HepG2 (cell line): ENCODE results near the gene CADM1. TPM values are rescaled to one million over a fixed set of nuclear protein-coding genes. Genes with fewer than 3 reads are reported as not detected.

Experiments
- ATAC-seq: fragments of 200-7000 bp; cut with Tn5 transposase; 3 replicates; pipeline ENCODE4 v1.9.1; 2020; ENCODE audit warnings: mild to moderate bottlenecking, moderate library complexity
- BruUV-seq: library from RNA; stranded (reverse); fragments of 400-500 nt; replicated peaks from 2 replicates; lab custom pipeline; 2021; lab: Mats Ljungman, UMichigan
- CTCF ChIA-PET: fragments of 300-600 bp; formaldehyde crosslinking; extraction: SDS; loops from one replicate; lab custom pipeline; 2021; ENCODE audit warnings: low total read pairs, inconsistent platforms, low intra/inter-chr PET ratio; lab: Yijun Ruan, JAX
- POLR2A ChIA-PET: fragments of 350-600 bp; sonication (Branson Sonifier 250); formaldehyde crosslinking; loops from one replicate; lab custom pipeline; 2020; ENCODE audit warnings: antibody characterized with exemption, inconsistent platforms; lab: Yijun Ruan, JAX
- DNase-seq: peaks from one replicate; pipeline ENCODE4 v3.0.0-alpha.2; 2015; ENCODE audit warnings: low spot score
- FAIRE-seq: peaks from 3 replicates; lab custom pipeline; 2011; peaks lifted over from hg19 to GRCh38; lab: Jason Lieb, UNC
- H2AFZ ChIP-seq: one replicate; pipeline ENCODE4 v1.6.1; 2011; ENCODE audit warnings: low read length, inconsistent platforms
- H3K27ac ChIP-seq: fragments of 300-600 bp; 3 replicates; pipeline ENCODE4 v1.8.0; 2011; ENCODE audit warnings: mixed run types, mild to moderate bottlenecking, mixed read lengths, low read length, inconsistent platforms; ENCODE audit not compliant: insufficient read depth; ENCODE audit errors: extremely low read length
- H3K27me3 ChIP-seq, 2 experiments: fragments of 200-600 bp in 1 of 2; 2 replicates in 1 of 2; 3 replicates in 1 of 2; pipeline versions ENCODE4 v1.6.0 to v1.8.0; 2011; ENCODE audit warnings: low read length in 2 of 2, mild to moderate bottlenecking in 2 of 2, moderate library complexity in 2 of 2, inconsistent platforms in 1 of 2; ENCODE audit not compliant: insufficient read depth in 2 of 2, control insufficient read depth in 1 of 2
- H3K36me3 ChIP-seq, 2 experiments: fragments of 200-600 bp in 1 of 2; replicated peaks in 1 of 2; 2 replicates in 1 of 2; 3 replicates in 1 of 2; pipeline versions ENCODE4 v1.5.1 to v1.8.0; 2011; ENCODE audit warnings: low read length in 2 of 2, inconsistent platforms in 1 of 2; ENCODE audit not compliant: insufficient read depth in 2 of 2, control insufficient read depth in 1 of 2
- H3K4me1 ChIP-seq: 2 replicates; pipeline ENCODE4 v1.5.1; 2012; ENCODE audit warnings: low read length, inconsistent platforms; ENCODE audit not compliant: insufficient read depth
- H3K4me2 ChIP-seq: 2 replicates; pipeline ENCODE4 v1.6.0; 2011; ENCODE audit warnings: low read depth, low read length, inconsistent platforms
- H3K4me3 ChIP-seq, 3 experiments: fragments of 200-600 bp in 1 of 3; sonication (generic), shearing (Covaris generic) in 1 of 3; replicated peaks in 1 of 3; 2 replicates each; pipeline ENCODE4 v1.5.1; 2011 to 2016; ENCODE audit warnings: low read length in 3 of 3, inconsistent platforms in 2 of 3, low read depth in 2 of 3, mild to moderate bottlenecking in 2 of 3, control low read depth in 1 of 3, mixed read lengths in 1 of 3; ENCODE audit not compliant: insufficient read depth in 1 of 3
- H3K79me2 ChIP-seq: one replicate; pipeline ENCODE4 v1.6.1; 2011; ENCODE audit warnings: low read length, inconsistent platforms; ENCODE audit not compliant: insufficient read depth
- H3K9ac ChIP-seq: 2 replicates; pipeline ENCODE4 v1.6.0; 2011; ENCODE audit warnings: mild to moderate bottlenecking, low read depth, low read length, inconsistent platforms; ENCODE audit not compliant: insufficient read depth
- H3K9me3 ChIP-seq: 2 replicates; pipeline ENCODE4 v1.5.1; 2012; ENCODE audit warnings: mild to moderate bottlenecking, low read length
- H4K20me1 ChIP-seq: 2 replicates; pipeline ENCODE4 v1.6.0; 2011; ENCODE audit warnings: inconsistent platforms, mild to moderate bottlenecking, low read length, moderate library complexity; ENCODE audit not compliant: insufficient read depth
- ELF3 ChIP-seq: IDR thresholded peaks from 2 replicates; pipeline ENCODE4 v1.6.1; 2016; ENCODE audit warnings: missing genetic modification reagents, missing compliant biosample characterization
- HNF4A ChIP-seq: sonication (generic); formaldehyde crosslinking; IDR thresholded peaks from 2 replicates; pipeline ENCODE4 v1.4.0; 2020; ENCODE audit warnings: missing genetic modification reagents
- MAFK ChIP-seq, 2 experiments: IDR thresholded peaks in 1 of 2; conservative IDR thresholded peaks in 1 of 2; 2 replicates each; pipeline ENCODE4 v1.6.1; 2011; ENCODE audit warnings: improper control_type of control experiment in 2 of 2, low read length in 2 of 2
- PHF21A ChIP-seq: sonication (generic); formaldehyde crosslinking; IDR thresholded peaks from 2 replicates; pipeline ENCODE4 v1.5.0; 2020; ENCODE audit warnings: mild to moderate bottlenecking, missing genetic modification reagents
- ZBTB7A ChIP-seq: sonication (generic); formaldehyde crosslinking; IDR thresholded peaks from 2 replicates; pipeline ENCODE4 v1.8.0; 2022; ENCODE audit warnings: mild to moderate bottlenecking, missing genetic modification reagents
- ZMYM4 ChIP-seq: sonication (generic); formaldehyde crosslinking; IDR thresholded peaks from 2 replicates; pipeline ENCODE4 v1.8.1; 2023; ENCODE audit warnings: mild to moderate bottlenecking, missing genetic modification reagents
- ZNF205 ChIP-seq: IDR thresholded peaks from 2 replicates; pipeline ENCODE4 v1.6.1; 2018; ENCODE audit warnings: missing biosample characterization, missing genetic modification reagents
- ZNF564 ChIP-seq: sonication (generic); formaldehyde crosslinking; IDR thresholded peaks from 2 replicates; pipeline ENCODE4 v1.8.1; 2023; ENCODE audit warnings: mild to moderate bottlenecking, missing genetic modification reagents
- ZNF605 ChIP-seq: sonication (generic); formaldehyde crosslinking; IDR thresholded peaks from 2 replicates; pipeline ENCODE4 v1.8.0; 2022; ENCODE audit warnings: mild to moderate bottlenecking, missing genetic modification reagents
- ZNF737 ChIP-seq: sonication (generic); formaldehyde crosslinking; IDR thresholded peaks from 2 replicates; pipeline ENCODE4 v1.5.0; 2020; ENCODE audit warnings: missing genetic modification reagents, mild to moderate bottlenecking, borderline replicate concordance
- ZNF75D ChIP-seq: sonication (generic); formaldehyde crosslinking; IDR thresholded peaks from 2 replicates; pipeline ENCODE4 v1.8.1; 2023; ENCODE audit warnings: missing genetic modification reagents, mild to moderate bottlenecking, borderline replicate concordance
- ZNF776 ChIP-seq: sonication (generic); formaldehyde crosslinking; IDR thresholded peaks from 2 replicates; pipeline ENCODE4 v1.4.0; 2020; ENCODE audit warnings: mild to moderate bottlenecking, missing genetic modification reagents
- WGBS: methylation state at CpG from one replicate; pipeline ENCODE4 v1.1.6; 2017; ENCODE audit warnings: low lambda C conversion rate; 5-methylcytosine and 5-hydroxymethylcytosine counted together
- in situ Hi-C: cut with HindIII; loops from 2 replicates; pipeline ENCODE4 v1.10.0; 2017; ENCODE audit warnings: low pct_unique_long_range_greater_than_20kb; ENCODE audit not compliant: extremely low pct_ligation_motif_present
- intact Hi-C: fragments of 100-400 bp; cut with micrococcal nuclease; formaldehyde crosslinking; loops from one replicate; pipeline ENCODE4 v1.10.0; 2022; ENCODE audit not compliant: unreplicated experiment
- polyA plus RNA-seq, 8 experiments: library from polyadenylated mRNA; depleted of rRNA in 3 of 8; stranded (reverse) in 7 of 8; unstranded in 1 of 8; fragments of >200 nt; fragmentation: Illumina TruSeq in 4 of 8; extraction: Trizol in 4 of 8; gene quantifications; 2 replicates each; pipeline versions ENCODE4 v1.2.1 to v1.2.3, GENCODE V29; 2011 to 2016; ENCODE audit warnings: low read depth in 4 of 8, missing spikeins in 1 of 8, mixed read lengths in 1 of 8; ENCODE audit not compliant: insufficient read depth in 1 of 8
- total RNA-seq, 5 experiments: library from RNA; depleted of rRNA; stranded (reverse); fragments of >200 nt; fragmentation: Illumina TruSeq; extraction: Trizol; gene quantifications; 2 replicates each; pipeline ENCODE4 v1.2.3, GENCODE V29; 2016; ENCODE audit warnings: low read depth in 1 of 5
- TF ChIP-seq, protein P1 (sequence below): sonication (generic); formaldehyde crosslinking; IDR thresholded peaks from 2 replicates; pipeline ENCODE4 v1.4.0; 2020; ENCODE audit warnings: missing genetic modification reagents, mild to moderate bottlenecking, borderline replicate concordance
- TF ChIP-seq, protein P2 (sequence below): sonication (generic); formaldehyde crosslinking; IDR thresholded peaks from 2 replicates; pipeline ENCODE4 v1.8.0; 2022; ENCODE audit warnings: missing genetic modification reagents, mild to moderate bottlenecking, moderate library complexity, borderline replicate concordance
- TF ChIP-seq, protein P3 (sequence below): sonication (generic); formaldehyde crosslinking; IDR thresholded peaks from 2 replicates; pipeline ENCODE4 v1.8.1; 2023; ENCODE audit warnings: missing genetic modification reagents, inconsistent platforms, borderline replicate concordance
- TF ChIP-seq, protein P4 (sequence below), 2 experiments: IDR thresholded peaks; 2 replicates each; pipeline ENCODE4 v1.6.1; 2011 to 2012; ENCODE audit warnings: low read length in 2 of 2, borderline replicate concordance in 1 of 2, low read depth in 1 of 2, mild to moderate bottlenecking in 1 of 2, moderate library complexity in 1 of 2

The CADM1 gene
- total and polyA plus RNA-seq, 2 of the 13 experiments (the other 11 are each of a cell fraction or from before 2014, with no cell fraction given) = 71.3 to 122 TPM

DNA sequence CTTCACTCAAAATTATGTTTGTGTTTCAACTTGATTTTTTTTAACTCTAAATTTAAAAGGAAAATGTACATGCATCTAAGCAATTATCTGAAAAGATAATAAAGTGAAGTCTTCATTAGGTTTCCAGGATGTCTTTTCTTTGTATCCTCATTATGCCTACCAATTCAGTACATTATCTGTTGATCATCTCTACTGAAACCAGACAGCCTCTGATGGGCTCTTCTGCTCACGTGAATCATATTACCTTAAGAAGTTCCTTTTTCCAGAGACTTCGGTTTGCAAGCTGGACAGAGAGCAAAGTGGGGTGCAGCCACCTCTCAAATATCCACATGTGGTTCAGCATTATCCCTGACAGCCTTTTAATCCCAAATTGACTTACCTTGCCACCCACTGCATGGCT is 158.4 kb downstream of the CADM1 start:
- Histone ChIP-seq H3K4me3 (no peak overlapping the region), H3K9me3 (no peaks in the 10 kb centered on the region), H3K79me2 (no peaks in the 10 kb centered on the region), H3K9ac (no peak overlapping the region), H3K4me1 (peaks cover 19% of the 10 kb centered on the region), H2AFZ (no peak overlapping the region), H3K27ac (no peak overlapping the region), H3K4me2 (no peak overlapping the region), H4K20me1 (no peaks in the 10 kb centered on the region), H3K27me3 (no peaks in the 10 kb centered on the region), H3K36me3 (peaks cover 0 to 9% of the 10 kb centered on the region in 2 experiments; a peak in 2 of 5 replicates)
- ChIA-PET POLR2A (no interaction called here), CTCF (no interaction called here)
- intact Hi-C loops (no loop called here), in situ Hi-C loops (no loop called here)
- ATAC-seq (no peak), DNase-seq (no peak), FAIRE-seq (no peak)
- WGBS = 93% methylated on average over 2 of the region's 2 CpGs
- no TSS peak for BruUV-seq
- TF ChIP-seq ZNF776 (CRISPR knock-in tag) (no peak), ZNF564 (CRISPR knock-in tag) (no peak), ZNF605 (no peak), PHF21A (CRISPR knock-in tag) (no peak), ELF3 (CRISPR knock-in tag) (no peak), ZNF205 (CRISPR knock-in tag) (no peak), HNF4A (CRISPR knock-in tag) (no peak), ZNF75D (CRISPR knock-in tag) (no peak), MAFK (conservative IDR thresholded peaks at IDR 0.05 in 1 of 2, IDR thresholded peaks at IDR 0.05 in 1 of 2; ENCODE audit: low read length in 2 of 2) (no peak), ZNF737 (no peak), ZMYM4 (CRISPR knock-in tag) (no peak), ZBTB7A (CRISPR knock-in tag) (no peak)
- TF ChIP-seq, protein P1, sequence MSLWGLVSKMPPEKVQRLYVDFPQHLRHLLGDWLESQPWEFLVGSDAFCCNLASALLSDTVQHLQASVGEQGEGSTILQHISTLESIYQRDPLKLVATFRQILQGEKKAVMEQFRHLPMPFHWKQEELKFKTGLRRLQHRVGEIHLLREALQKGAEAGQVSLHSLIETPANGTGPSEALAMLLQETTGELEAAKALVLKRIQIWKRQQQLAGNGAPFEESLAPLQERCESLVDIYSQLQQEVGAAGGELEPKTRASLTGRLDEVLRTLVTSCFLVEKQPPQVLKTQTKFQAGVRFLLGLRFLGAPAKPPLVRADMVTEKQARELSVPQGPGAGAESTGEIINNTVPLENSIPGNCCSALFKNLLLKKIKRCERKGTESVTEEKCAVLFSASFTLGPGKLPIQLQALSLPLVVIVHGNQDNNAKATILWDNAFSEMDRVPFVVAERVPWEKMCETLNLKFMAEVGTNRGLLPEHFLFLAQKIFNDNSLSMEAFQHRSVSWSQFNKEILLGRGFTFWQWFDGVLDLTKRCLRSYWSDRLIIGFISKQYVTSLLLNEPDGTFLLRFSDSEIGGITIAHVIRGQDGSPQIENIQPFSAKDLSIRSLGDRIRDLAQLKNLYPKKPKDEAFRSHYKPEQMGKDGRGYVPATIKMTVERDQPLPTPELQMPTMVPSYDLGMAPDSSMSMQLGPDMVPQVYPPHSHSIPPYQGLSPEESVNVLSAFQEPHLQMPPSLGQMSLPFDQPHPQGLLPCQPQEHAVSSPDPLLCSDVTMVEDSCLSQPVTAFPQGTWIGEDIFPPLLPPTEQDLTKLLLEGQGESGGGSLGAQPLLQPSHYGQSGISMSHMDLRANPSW = no peak
- TF ChIP-seq, protein P2, sequence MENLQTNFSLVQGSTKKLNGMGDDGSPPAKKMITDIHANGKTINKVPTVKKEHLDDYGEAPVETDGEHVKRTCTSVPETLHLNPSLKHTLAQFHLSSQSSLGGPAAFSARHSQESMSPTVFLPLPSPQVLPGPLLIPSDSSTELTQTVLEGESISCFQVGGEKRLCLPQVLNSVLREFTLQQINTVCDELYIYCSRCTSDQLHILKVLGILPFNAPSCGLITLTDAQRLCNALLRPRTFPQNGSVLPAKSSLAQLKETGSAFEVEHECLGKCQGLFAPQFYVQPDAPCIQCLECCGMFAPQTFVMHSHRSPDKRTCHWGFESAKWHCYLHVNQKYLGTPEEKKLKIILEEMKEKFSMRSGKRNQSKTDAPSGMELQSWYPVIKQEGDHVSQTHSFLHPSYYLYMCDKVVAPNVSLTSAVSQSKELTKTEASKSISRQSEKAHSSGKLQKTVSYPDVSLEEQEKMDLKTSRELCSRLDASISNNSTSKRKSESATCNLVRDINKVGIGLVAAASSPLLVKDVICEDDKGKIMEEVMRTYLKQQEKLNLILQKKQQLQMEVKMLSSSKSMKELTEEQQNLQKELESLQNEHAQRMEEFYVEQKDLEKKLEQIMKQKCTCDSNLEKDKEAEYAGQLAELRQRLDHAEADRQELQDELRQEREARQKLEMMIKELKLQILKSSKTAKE (CRISPR knock-in tag) = no peak
- TF ChIP-seq, protein P3, sequence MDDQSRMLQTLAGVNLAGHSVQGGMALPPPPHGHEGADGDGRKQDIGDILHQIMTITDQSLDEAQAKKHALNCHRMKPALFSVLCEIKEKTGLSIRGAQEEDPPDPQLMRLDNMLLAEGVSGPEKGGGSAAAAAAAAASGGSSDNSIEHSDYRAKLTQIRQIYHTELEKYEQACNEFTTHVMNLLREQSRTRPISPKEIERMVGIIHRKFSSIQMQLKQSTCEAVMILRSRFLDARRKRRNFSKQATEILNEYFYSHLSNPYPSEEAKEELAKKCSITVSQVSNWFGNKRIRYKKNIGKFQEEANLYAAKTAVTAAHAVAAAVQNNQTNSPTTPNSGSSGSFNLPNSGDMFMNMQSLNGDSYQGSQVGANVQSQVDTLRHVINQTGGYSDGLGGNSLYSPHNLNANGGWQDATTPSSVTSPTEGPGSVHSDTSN (CRISPR knock-in tag) = no peak
- TF ChIP-seq, protein P4, sequence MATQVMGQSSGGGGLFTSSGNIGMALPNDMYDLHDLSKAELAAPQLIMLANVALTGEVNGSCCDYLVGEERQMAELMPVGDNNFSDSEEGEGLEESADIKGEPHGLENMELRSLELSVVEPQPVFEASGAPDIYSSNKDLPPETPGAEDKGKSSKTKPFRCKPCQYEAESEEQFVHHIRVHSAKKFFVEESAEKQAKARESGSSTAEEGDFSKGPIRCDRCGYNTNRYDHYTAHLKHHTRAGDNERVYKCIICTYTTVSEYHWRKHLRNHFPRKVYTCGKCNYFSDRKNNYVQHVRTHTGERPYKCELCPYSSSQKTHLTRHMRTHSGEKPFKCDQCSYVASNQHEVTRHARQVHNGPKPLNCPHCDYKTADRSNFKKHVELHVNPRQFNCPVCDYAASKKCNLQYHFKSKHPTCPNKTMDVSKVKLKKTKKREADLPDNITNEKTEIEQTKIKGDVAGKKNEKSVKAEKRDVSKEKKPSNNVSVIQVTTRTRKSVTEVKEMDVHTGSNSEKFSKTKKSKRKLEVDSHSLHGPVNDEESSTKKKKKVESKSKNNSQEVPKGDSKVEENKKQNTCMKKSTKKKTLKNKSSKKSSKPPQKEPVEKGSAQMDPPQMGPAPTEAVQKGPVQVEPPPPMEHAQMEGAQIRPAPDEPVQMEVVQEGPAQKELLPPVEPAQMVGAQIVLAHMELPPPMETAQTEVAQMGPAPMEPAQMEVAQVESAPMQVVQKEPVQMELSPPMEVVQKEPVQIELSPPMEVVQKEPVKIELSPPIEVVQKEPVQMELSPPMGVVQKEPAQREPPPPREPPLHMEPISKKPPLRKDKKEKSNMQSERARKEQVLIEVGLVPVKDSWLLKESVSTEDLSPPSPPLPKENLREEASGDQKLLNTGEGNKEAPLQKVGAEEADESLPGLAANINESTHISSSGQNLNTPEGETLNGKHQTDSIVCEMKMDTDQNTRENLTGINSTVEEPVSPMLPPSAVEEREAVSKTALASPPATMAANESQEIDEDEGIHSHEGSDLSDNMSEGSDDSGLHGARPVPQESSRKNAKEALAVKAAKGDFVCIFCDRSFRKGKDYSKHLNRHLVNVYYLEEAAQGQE (IDR thresholded peaks at IDR 0.05; ENCODE audit: borderline replicate concordance in 1 of 2, low read depth in 1 of 2, low read length in 2 of 2) = no peak
